Jurkat, Clone E6-1 (cell line): Measurements from ENCODE around the gene CALD1.
"Not testable (repeated sequence)": the region's sequence is repeated elsewhere in the genome, so short reads cannot be mapped to it uniquely, and the experiment has no call there.

Experiments
- DNase-seq: peaks from one replicate; pipeline ENCODE4 v3.0.0-alpha.2; 2011; ENCODE audit warnings: low read depth, low spot score
- H3K4me3 ChIP-seq: 2 replicates; pipeline ENCODE4 v1.5.1; 2011; ENCODE audit warnings: mild to moderate bottlenecking, low read length, control low read depth, moderate library complexity

The CALD1 gene

GRCh38 chr7:134954197-134955082, 175.0 kb downstream of the CALD1 start:
- H3K4me3 ChIP-seq = no peak overlapping the region
- DNase-seq = peak; percentile 22

GRCh38 chr7:134957005-134957404, 177.6 kb downstream of the CALD1 start:
- H3K4me3 ChIP-seq = no peak overlapping the region
- DNase-seq = no peak

- DNase-seq = no peak
- H3K4me3 ChIP-seq = no peak overlapping the region
These were observed 180.4 kb downstream of the CALD1 start for GRCh38 chr7:134959810-134960209.

- no peak for DNase-seq
- no peak overlapping the region for H3K4me3 ChIP-seq
These were observed 182.9 kb downstream of the CALD1 start for GRCh38 chr7:134962270-134962780.

DNA sequence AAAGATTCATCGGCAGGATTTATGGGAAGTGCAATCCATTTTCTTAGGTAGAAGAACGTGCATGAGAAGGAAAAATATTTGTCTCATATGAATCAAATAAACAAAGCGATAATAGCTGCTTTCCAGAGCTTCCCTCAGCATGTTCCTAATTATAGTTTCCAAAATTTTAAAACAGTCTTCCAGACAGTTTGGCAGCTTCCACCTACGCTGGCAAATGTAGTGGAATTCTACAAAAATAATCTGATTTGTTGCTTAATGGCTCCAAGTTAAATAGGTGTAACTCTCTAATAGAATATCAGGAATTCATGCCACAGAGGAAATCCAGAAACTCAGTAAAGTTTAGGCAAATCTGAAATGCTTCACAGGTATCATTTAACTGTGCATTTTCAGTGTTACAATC, 183.6 kb downstream of the CALD1 start:
- H3K4me3 ChIP-seq = no peak overlapping the region
- DNase-seq = no peak

DNA sequence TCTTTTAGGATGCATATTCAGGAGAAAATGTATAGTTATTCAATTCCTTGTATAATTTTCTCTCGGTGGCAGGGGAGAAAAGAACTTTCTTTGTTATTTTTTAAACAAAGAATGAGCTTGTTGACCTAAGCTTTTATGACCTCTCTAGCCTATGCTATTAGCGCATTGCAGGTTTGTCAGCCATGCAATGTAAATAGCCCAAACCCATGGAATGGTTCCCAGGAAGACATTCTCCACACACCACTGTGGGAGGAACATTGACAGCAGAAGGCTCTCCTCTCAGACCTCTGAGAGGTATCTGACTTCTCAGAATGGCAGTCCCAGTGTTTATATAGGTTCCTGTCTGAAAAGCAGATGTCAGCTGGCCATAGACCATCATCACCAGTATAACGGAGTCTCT, 187.3 kb downstream of the CALD1 start:
- DNase-seq = no peak
- H3K4me3 ChIP-seq = no peak overlapping the region

DNA sequence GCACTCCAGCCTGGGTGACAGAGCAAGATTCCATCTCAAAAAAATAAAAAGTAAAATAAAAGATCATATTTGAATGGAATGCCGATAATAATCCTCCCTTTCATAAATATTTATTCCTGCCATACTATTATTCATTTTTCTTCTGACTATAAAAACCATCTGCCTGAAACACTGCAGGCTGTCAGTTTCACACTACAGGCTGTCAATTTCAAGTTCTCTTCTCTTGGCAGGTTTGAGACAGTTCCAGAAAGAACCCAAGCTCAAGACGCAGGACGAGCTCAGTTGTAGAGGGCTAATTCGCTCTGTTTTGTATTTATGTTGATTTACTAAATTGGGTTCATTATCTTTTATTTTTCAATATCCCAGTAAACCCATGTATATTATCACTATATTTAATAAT, 188.7 kb downstream of the CALD1 start:
- no peak for DNase-seq
- no peak overlapping the region for H3K4me3 ChIP-seq

GRCh38 chr7:134981645-134982044, 202.2 kb downstream of the CALD1 start:
- H3K4me3 ChIP-seq, DNase-seq: not testable (repeated sequence)

DNA sequence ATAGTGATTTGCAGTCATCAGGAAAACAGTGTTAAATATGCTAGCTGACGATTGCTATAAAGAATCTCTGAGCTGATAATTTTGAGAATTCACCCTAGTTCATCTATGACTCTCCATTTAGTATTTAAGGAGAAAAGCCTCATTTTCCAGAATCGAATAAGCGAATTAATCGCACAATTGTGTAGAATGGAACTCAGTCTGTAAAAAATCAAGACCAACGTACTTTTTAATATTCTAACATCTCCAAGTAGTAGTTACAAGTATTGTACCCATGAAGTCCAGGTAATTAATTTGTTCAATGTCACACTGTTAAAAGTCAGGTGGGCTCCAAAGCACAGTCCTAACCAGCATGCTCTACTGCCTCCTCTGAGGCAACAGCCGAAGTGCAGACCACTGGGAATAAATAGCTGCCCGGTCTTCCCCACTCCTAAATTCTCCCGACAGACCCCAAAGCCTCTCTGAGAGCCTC, 206.5 kb downstream of the CALD1 start:
- H3K4me3 ChIP-seq = peak overlapping the region; percentile 67
- DNase-seq = no peak

- peak; percentile 86 for DNase-seq
- peak within 1 kb of the TSS; percentile 67 for H3K4me3 ChIP-seq
These were observed 207.2 kb downstream of the CALD1 start, which contains the start of gene AGBL3 for GRCh38 chr7:134986363-134987251. Gene AGBL3, plus strand, starts transcription at chr7:134986508. Its CDS starts 1,426 bp downstream, at chr7:134987934.

DNA sequence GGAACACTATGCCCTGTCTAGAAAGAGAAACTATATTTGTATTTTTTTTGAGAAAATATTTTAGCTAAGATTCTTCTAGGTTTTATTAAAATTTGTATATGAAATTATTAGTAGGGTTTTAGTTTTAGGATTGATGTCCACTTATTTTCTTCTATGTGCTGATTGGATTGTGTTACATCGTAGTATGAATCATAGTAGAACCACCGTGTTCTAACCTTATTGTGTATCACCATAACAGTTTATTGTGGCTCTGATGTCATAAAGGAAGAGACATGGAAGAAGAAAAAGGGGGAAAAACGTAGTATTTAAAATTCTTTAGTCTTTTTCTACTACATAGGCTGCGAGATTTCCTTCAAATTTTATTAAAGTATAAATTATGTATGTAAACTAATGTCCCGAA, 208.7 kb downstream of the CALD1 start:
- H3K4me3 ChIP-seq = no peak overlapping the region

DNA sequence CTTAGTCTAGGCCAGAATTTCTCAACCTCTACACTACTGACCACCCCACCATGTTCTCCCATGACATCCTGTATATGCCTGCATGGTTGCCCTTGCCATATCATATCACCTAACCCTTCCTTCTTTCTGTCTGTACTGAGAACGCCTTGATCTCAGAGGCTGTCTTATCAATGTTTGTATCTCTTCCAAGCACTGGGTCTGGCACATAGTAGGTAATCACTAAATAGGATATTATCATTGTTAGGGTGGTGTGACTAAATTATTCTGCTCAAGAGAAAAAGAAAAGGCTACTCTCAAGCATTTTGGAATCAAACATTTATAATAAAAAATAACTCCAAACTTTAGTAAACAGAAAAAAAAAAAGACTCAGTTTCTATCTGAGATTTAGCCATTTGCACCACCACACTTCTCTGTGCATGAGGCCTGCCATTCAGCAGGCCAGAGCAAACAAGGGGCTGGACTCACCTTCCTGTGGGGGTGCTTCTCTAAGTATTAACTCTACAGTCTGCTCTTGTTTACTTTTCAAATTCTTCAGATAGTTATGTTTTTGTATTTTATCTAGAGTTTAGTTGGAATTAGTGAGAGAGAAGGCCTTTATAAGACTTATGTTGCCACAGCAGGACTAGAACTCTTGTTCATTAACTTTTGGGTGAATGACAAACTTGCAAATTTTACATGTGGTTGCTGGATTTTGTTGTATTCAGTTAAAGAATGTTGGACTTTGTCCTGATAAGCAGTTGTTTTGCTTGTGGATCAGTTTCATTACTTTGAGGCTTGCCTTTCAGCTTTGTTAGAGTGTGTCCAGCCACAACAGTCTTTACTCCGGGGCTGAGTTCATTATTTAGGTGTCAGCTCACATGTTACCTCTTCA, 212.3 kb downstream of the CALD1 start:
- no peak for DNase-seq
- no peak overlapping the region for H3K4me3 ChIP-seq

More for the DNA sequence above, 208.7 kb downstream of the CALD1 start:
- DNase-seq = no peak

GRCh38 chr7:134992626-134993179, 213.3 kb downstream of the CALD1 start:
- H3K4me3 ChIP-seq = no peak overlapping the region
- no peak for DNase-seq

GRCh38 chr7:134993877-134994456, 214.5 kb downstream of the CALD1 start:
- H3K4me3 ChIP-seq = no peak overlapping the region
- no peak for DNase-seq

DNA sequence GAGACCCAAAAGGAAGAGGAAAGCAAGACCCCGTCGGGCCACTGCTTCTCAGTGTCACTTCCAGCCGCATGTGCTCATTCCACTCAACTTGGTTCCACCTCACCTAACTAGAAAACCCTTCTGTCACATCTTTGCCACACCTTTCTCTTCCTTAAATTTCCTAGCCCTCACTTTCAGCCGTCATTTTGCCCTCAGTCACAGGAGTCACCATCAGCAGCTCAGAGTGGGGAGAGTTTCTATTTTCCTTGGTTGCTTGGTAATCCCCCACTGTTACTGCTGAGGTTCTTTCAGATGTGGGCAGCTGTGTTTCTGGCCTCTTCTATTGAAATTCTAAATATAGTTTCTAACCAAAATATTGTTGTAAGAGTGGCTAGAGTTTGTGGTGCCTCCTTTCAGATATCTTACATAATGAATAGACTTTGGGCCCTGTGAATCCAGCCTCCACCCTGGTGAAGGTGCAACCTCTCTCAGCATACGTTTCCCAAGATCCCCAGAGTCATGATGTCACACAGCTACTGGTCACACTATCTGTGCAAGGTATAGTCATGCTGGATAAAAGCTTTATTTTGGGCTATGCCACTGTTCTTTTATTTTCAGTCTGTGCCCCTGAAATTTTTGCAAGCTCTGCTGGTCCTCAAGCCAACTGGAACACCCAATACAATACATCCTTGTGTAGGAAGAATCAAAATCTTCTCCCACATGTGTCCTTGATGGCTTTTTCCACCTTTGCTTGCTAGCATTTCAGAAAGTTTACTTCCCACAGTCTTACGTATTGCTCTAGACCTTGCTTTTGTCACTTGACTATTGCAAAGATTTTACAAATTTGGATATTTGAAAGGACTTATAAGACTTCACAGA, 216.0 kb downstream of the CALD1 start:
- peak; percentile 42 for DNase-seq
- H3K4me3 ChIP-seq = no peak overlapping the region

DNA sequence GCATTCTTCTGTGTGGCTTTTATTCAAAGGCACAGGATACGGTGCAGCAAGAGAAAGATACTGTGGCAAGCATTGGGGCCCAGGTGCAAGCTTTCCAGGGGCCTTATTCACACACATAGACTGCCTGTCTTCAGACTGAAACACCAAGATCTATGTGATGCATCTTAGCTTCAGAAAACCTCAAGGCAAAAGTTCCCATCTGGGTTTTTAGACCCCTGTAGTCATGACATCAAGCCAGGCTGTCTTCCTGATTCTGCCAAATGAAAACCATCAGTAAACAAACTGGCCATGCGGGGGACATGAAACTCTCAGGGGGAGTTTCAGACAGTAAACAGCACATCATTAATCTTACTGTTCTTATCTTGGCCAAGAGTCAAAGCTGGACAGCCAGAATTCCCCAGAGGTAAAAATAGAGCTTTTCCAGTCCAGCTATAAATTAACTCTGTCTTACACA, 216.7 kb downstream of the CALD1 start:
- no peak overlapping the region for H3K4me3 ChIP-seq
- peak; percentile 59 for DNase-seq

DNA sequence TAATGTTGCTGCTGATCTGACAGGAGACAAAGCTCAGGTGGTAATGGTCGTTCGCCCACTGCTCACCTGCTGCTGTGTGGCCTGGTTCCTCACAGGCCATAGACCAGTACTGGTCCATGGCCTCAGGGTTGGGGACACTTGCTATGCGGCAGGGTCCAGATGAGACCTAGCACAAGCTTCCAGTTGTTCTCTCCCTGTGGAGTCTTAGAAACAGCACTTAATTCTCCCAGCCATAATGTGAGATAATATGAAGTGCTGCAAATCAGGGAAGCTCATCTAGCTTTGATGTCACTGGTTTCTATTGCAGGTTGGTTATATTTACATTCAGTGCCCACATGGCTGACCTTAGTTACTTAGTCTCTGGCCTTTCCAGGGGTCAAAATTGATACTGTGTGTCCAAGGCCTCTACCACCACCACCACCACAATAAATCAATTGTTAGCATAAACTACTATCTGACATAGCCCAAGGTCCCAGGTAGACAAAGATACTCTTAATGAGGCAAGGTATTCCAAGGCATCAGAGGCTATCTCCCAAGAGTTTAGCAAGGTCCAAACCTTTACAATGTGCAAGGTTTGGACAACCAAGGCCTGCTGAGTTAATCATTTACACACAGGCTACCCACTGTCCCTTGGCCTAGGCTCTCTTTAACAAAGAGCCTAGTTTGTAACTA, 217.9 kb downstream of the CALD1 start:
- DNase-seq = no peak
- no peak overlapping the region for H3K4me3 ChIP-seq
